Right renal pelvis (tissue), 4 donors: ENCODE measurements around the gene UBE2K. TPM values are rescaled to one million over a fixed set of nuclear protein-coding genes. Genes with fewer than 3 reads are reported as not detected.

ENCODE experiments used
- polyA plus RNA-seq, 4 donors: library from polyadenylated mRNA; unstranded; fragments of 120-200 nt; gene quantifications; one replicate each; pipeline ENCODE4 v1.2.1, GENCODE V29; 2013; ENCODE audit not compliant: insufficient read length in 4 of 4

The UBE2K gene
- polyA plus RNA-seq, 4 donors: 89.1 to 110 (median 104) TPM

Other genes starting within 250 kb of the UBE2K start
- gene RPL9, start 239.2 kb upstream of the UBE2K start, polyA plus RNA-seq: 1,000 to 10,000 TPM in 2 of 4 donors, 100 to 1,000 TPM in 2; 778 to 1,678 (median 1,175) TPM
- 10 to 100 TPM; 23.6 to 25.6 (median 24.9) TPM for gene LIAS, start 239.1 kb upstream of the UBE2K start, polyA plus RNA-seq
- gene UGDH, start 170.7 kb upstream of the UBE2K start, polyA plus RNA-seq: 100 to 1,000 TPM in 2 of 4 donors, 10 to 100 TPM in 2; 96.6 to 111 (median 101) TPM
- 10 to 100 TPM; 53.9 to 68.2 (median 65.1) TPM for gene SMIM14, start 59.3 kb upstream of the UBE2K start, polyA plus RNA-seq